ENCODE measurements around the gene XXYLT1. TPM values are rescaled to one million over a fixed set of nuclear protein-coding genes. Genes with fewer than 3 reads are reported as not detected.

Gene XXYLT1
- polyA plus RNA-seq, 2 of the 4 experiments (the other 2 are of a cell fraction), result 11.9 to 12.0 TPM

GRCh38 chr3:195072916-195073564 is 197.9 kb downstream of the XXYLT1 start:
- no peak for FAIRE-seq
- ATAC-seq, result no peak
- WGBS (ENCODE audit: missing lambda C conversion rate), result 91% methylated on average over 19 of the region's 19 CpGs
- DNase-seq (ENCODE audit: low read depth in 1 of 2, low spot score in 1 of 2), result no peak
- POLR2A ChIA-PET, result no interaction called here
- no peak overlapping the region for H3K4me2 ChIP-seq
- TF ChIP-seq CHD4 (IDR thresholded peaks at IDR 0.05; ENCODE audit: borderline replicate concordance) (no peak), CEBPB (IDR thresholded peaks at IDR 0.05) (no peak), EP300 (IDR thresholded peaks at IDR 0.05) (no peak), HOXB13 (CRISPR knock-in tag; IDR thresholded peaks at IDR 0.05; ENCODE audit: low read depth) (no peak), NPAS2 (CRISPR knock-in tag; IDR thresholded peaks at IDR 0.05; ENCODE audit: borderline replicate concordance) (no peak), ESRRA (IDR thresholded peaks at IDR 0.05; ENCODE audit: borderline replicate concordance, low read length) (no peak), RAD21 (conservative IDR thresholded peaks at IDR 0.05 in 1 of 2, IDR thresholded peaks at IDR 0.05 in 1 of 2) (no peak), ZFP36 (IDR thresholded peaks at IDR 0.05; ENCODE audit: borderline replicate concordance, partially characterized antibody) (no peak), HMGXB4 (CRISPR knock-in tag; IDR thresholded peaks at IDR 0.05; ENCODE audit: borderline replicate concordance) (no peak), ZC3H11A (IDR thresholded peaks at IDR 0.05) (no peak), POLR2A (IDR thresholded peaks at IDR 0.05; ENCODE audit: low read length) (no peak), RARB (CRISPR knock-in tag; IDR thresholded peaks at IDR 0.05) (no peak), HEYL (CRISPR knock-in tag; IDR thresholded peaks at IDR 0.05) (no peak), SREBF2 (IDR thresholded peaks at IDR 0.05) (no peak), REST (IDR thresholded peaks at IDR 0.05) (no peak)
- TF ChIP-seq, protein P1, sequence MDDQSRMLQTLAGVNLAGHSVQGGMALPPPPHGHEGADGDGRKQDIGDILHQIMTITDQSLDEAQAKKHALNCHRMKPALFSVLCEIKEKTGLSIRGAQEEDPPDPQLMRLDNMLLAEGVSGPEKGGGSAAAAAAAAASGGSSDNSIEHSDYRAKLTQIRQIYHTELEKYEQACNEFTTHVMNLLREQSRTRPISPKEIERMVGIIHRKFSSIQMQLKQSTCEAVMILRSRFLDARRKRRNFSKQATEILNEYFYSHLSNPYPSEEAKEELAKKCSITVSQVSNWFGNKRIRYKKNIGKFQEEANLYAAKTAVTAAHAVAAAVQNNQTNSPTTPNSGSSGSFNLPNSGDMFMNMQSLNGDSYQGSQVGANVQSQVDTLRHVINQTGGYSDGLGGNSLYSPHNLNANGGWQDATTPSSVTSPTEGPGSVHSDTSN (IDR thresholded peaks at IDR 0.05), result no peak
- H3K9me3 ChIP-seq, result no peaks in the 10 kb centered on the region
- CTCF ChIA-PET, result interaction anchor here (1.0 to 1.9 kb wide), 2 partner anchors 34 to 198 kb away, joined by 3 to 5 read pairs; partner anchors contain the start of gene XXYLT1
- no peaks in the 10 kb centered on the region for H3K4me1 ChIP-seq
- no peak overlapping the region for H3K27ac ChIP-seq
- no peak overlapping the region for H3K4me3 ChIP-seq

DNA sequence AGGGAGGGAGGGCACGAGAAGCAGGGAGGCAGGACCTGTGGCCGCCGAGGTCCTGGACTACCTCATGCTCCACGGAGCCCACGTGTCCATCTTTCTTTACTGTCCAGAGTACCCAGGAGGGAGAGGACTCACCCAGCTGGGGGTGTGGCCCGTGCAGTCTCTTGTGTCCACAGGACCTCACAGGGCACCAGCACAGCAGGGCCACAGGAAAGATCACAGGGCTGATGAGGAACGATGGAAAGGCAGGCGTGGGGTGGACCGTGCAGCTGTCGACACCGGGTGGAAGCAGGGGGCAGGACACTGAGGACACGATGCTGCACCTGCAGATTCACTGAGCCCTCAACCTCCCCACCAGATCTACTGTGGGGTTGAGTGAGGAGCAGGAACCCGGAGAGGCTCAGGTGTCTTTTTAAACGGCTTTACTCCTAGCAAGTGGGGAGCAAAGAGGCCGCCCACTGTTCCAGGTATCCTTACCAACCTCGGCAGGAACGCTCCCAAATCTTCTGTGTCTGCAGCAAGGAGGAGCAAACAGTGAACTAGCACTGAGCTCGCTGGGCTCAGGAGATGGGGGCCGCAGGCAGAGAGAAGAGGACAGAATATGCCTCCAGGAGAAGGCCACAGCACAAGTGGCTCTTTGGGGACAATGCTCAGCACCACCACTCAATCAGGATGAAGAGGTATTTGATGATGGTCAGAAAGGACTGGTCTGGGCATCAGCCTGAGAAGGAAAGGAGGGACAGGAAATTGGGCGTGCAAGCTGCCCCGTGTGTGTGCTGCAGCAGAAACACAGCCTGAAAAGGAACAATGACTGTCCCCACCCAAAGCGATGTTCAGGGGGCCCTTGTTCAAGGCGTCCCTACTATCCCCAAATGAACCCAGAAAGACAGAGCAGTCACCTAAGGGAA is 198.8 kb downstream of the XXYLT1 start:
- H3K4me1 ChIP-seq, result no peaks in the 10 kb centered on the region
- ATAC-seq (no peak), DNase-seq (ENCODE audit: low read depth in 1 of 2, low spot score in 1 of 2) (no peak), FAIRE-seq (no peak)
- ChIA-PET CTCF (no interaction called here), POLR2A (interaction anchor here (1.0 kb wide), 1 partner anchor 23 kb away, joined by 4 read pairs; no protein-coding TSS in a partner anchor)
- no peak overlapping the region for H3K27ac ChIP-seq
- H3K4me3 ChIP-seq, result no peak overlapping the region
- H3K4me2 ChIP-seq, result no peak overlapping the region
- no peak for TF ChIP-seq HOXB5 (CRISPR knock-in tag; IDR thresholded peaks at IDR 0.05)
- no peaks in the 10 kb centered on the region for H3K9me3 ChIP-seq
- 86% methylated on average over 14 of the region's 23 CpGs for WGBS (ENCODE audit: missing lambda C conversion rate)

Data from A549 (cell line).